Measurements from ENCODE around the gene ZBTB7C. TPM values are rescaled to one million over a fixed set of nuclear protein-coding genes. Genes with fewer than 3 reads are reported as not detected.
A peak's percentile ranks its signal among the peaks of the same experiment; 100 is the strongest.

The ZBTB7C gene
- total RNA-seq, 1 donor from 2014 or later = 0.15 TPM

GRCh38 chr18:48084858-48085257 lies 324.3 kb downstream of the ZBTB7C start:
- H2AFZ ChIP-seq (replicated peaks) = no peak overlapping the region
- H3K4me1 ChIP-seq = no peaks in the 10 kb centered on the region
- H4K20me1 ChIP-seq (ENCODE audit: low read depth) = no peaks in the 10 kb centered on the region
- H3F3A ChIP-seq (ENCODE audit: low read depth) = no peaks in the 10 kb centered on the region
- no peak for DNase-seq (ENCODE audit: low spot score)
- no peaks in the 10 kb centered on the region for H3K36me3 ChIP-seq
- H3K9ac ChIP-seq = no peak overlapping the region
- H3K9me3 ChIP-seq (ENCODE audit: low read depth) = no peaks in the 10 kb centered on the region
- H3K9me3 Mint-ChIP-seq = no peaks in the 10 kb centered on the region
- H3K27ac Mint-ChIP-seq = peak overlapping the region; percentile 51
- H3K27ac ChIP-seq = no peak overlapping the region
- no peaks in the 10 kb centered on the region for H3K79me2 ChIP-seq (ENCODE audit: low read depth)
- no peaks in the 10 kb centered on the region for H3K36me3 Mint-ChIP-seq
- H3K4me2 ChIP-seq = no peak overlapping the region
- H3K4me3 Mint-ChIP-seq = no peak overlapping the region
- H3K4me1 Mint-ChIP-seq = peaks cover 12% of the 10 kb centered on the region
- peaks cover 8% of the 10 kb centered on the region for H3K27me3 Mint-ChIP-seq (ENCODE audit: insufficient read depth, low read depth)
- no peaks in the 10 kb centered on the region for H3K27me3 ChIP-seq
- no peak overlapping the region for H3K4me3 ChIP-seq
- TF ChIP-seq EZH2phosphoT487 (IDR thresholded peaks at IDR 0.05) = no peak
- no peak for TF ChIP-seq EZH2 (IDR thresholded peaks at IDR 0.05)
- TF ChIP-seq CTCF (IDR thresholded peaks at IDR 0.05) = no peak

- no peak overlapping the region for H3K9ac ChIP-seq
- H3K4me3 Mint-ChIP-seq = no peak overlapping the region
- peaks cover 8% of the 10 kb centered on the region for H3K27me3 Mint-ChIP-seq (ENCODE audit: insufficient read depth, low read depth)
- H3K79me2 ChIP-seq (ENCODE audit: low read depth) = no peaks in the 10 kb centered on the region
- no peaks in the 10 kb centered on the region for H3K9me3 Mint-ChIP-seq
- no peak overlapping the region for H2AFZ ChIP-seq (replicated peaks)
- DNase-seq (ENCODE audit: low spot score) = no peak
- H3K4me1 Mint-ChIP-seq = peaks cover 13% of the 10 kb centered on the region
- no peaks in the 10 kb centered on the region for H3K36me3 ChIP-seq
- no peak overlapping the region for H3K27ac ChIP-seq
- no peak overlapping the region for H3K4me2 ChIP-seq
- no peaks in the 10 kb centered on the region for H3K27me3 ChIP-seq
- no peak overlapping the region for H3K27ac Mint-ChIP-seq
- H4K20me1 ChIP-seq (ENCODE audit: low read depth) = no peaks in the 10 kb centered on the region
- no peaks in the 10 kb centered on the region for H3F3A ChIP-seq (ENCODE audit: low read depth)
- H3K36me3 Mint-ChIP-seq = no peaks in the 10 kb centered on the region
- TF ChIP-seq EZH2 (IDR thresholded peaks at IDR 0.05) (no peak), CTCF (IDR thresholded peaks at IDR 0.05) (no peak), EZH2phosphoT487 (IDR thresholded peaks at IDR 0.05) (no peak)
- no peaks in the 10 kb centered on the region for H3K4me1 ChIP-seq
- H3K9me3 ChIP-seq (ENCODE audit: low read depth) = no peaks in the 10 kb centered on the region
- H3K4me3 ChIP-seq = no peak overlapping the region
Measured at GRCh38 chr18:48084041-48084757, 325.0 kb downstream of the ZBTB7C start.

GRCh38 chr18:48080546-48080945 lies 328.6 kb downstream of the ZBTB7C start:
- no peak for DNase-seq (ENCODE audit: low spot score)

More at GRCh38 chr18:48080546-48080945, 328.6 kb downstream of the ZBTB7C start:
- no peaks in the 10 kb centered on the region for H3K9me3 Mint-ChIP-seq
- Histone ChIP-seq H3K4me1 (no peaks in the 10 kb centered on the region), H3K36me3 (no peaks in the 10 kb centered on the region), H3K9ac (no peak overlapping the region), H3K27ac (no peak overlapping the region), H3F3A (ENCODE audit: low read depth) (no peaks in the 10 kb centered on the region), H3K79me2 (ENCODE audit: low read depth) (no peaks in the 10 kb centered on the region), H3K4me2 (no peak overlapping the region), H3K27me3 (no peaks in the 10 kb centered on the region), H3K4me3 (no peak overlapping the region), H4K20me1 (ENCODE audit: low read depth) (no peaks in the 10 kb centered on the region), H2AFZ (replicated peaks) (peak overlapping the region; percentile 81), H3K9me3 (ENCODE audit: low read depth) (no peaks in the 10 kb centered on the region)
- no peaks in the 10 kb centered on the region for H3K36me3 Mint-ChIP-seq
- H3K27ac Mint-ChIP-seq = peak overlapping the region; percentile 13
- TF ChIP-seq CTCF (IDR thresholded peaks at IDR 0.05) = no peak
- TF ChIP-seq EZH2phosphoT487 (IDR thresholded peaks at IDR 0.05) = no peak
- TF ChIP-seq EZH2 (IDR thresholded peaks at IDR 0.05) = no peak
- peaks cover 12% of the 10 kb centered on the region for H3K27me3 Mint-ChIP-seq (ENCODE audit: insufficient read depth, low read depth)
- no peak overlapping the region for H3K4me3 Mint-ChIP-seq
- H3K4me1 Mint-ChIP-seq = peaks cover 17% of the 10 kb centered on the region
